Raji (cell line): Measurements from ENCODE around the gene PPM1E.

Experiments
- POLR2A ChIP-seq: IDR thresholded peaks from 2 replicates; pipeline ENCODE4 v1.6.1; 2011; ENCODE audit warnings: low read depth, low read length, control low read depth; ENCODE audit not compliant: insufficient read depth

The PPM1E gene

GRCh38 chr17:58811290-58811689 lies 55.6 kb downstream of the PPM1E start:
- TF ChIP-seq POLR2A = no peak

GRCh38 chr17:58813712-58814111 lies 58.1 kb downstream of the PPM1E start:
- no peak for TF ChIP-seq POLR2A

- no peak for TF ChIP-seq POLR2A
These were observed 63.0 kb downstream of the PPM1E start for GRCh38 chr17:58818654-58819053.

DNA sequence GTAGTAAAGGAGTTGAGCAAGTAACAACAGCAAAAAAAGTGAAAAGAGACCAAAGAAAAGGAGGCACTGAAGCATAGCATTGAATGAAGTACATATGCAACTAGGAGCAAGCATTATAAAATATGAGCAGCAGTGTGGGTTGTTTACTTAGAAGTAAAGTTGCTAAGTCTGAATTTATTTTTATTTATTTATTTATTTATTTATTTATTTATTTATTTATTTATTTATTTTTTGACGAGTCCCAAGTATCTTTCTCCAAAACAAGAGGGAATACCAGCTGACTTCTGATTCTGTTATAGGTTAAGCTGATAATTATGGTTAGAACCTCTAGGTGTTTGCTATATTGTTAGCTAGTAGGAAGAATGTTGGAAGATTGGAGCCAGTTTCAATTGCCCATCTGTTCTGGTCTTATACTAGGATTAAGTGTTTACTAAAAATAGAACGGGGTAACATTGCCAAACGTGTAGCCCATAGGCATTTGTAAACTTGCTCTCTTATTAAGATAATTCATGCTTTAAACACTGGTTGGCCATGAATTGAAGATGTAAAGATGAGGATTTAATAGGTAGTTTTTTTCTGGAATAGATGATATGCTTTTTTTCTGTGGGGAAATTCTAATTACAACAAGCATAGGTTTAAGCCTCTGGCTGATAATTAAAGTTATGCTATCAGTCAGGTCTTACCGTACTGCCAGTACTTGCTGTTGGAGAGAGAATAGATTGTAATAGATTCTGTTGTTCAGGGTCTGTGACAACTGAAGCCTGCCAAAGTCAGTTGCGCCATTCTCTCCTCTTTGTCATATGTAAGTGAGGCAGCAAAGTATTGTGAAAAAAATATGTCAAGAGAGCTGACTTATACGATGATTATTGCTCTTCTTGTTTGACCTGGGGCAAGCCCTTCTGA lies 66.7 kb downstream of the PPM1E start:
- TF ChIP-seq POLR2A = no peak

DNA sequence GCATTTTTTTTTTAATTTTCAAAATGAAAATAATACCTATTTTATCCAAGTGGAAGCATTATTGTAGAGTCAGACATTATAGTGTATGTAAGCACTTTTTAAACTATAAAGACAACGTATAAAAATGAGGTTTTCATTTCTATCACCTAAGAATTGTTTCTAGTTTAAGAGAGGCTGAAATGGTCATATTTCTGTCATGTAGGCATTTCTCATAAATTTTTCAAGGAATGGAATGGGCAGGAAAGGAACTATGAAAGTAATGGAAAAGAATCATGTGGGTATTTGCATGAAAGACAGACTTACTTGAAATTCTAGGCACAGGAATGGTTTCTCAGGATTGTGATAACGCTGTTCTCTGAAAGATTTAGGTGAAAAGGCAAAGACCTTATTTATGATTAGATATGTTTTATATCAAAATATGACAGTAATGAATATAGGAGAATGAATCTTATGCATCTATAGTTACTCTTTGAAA lies 67.4 kb downstream of the PPM1E start:
- TF ChIP-seq POLR2A = no peak

DNA sequence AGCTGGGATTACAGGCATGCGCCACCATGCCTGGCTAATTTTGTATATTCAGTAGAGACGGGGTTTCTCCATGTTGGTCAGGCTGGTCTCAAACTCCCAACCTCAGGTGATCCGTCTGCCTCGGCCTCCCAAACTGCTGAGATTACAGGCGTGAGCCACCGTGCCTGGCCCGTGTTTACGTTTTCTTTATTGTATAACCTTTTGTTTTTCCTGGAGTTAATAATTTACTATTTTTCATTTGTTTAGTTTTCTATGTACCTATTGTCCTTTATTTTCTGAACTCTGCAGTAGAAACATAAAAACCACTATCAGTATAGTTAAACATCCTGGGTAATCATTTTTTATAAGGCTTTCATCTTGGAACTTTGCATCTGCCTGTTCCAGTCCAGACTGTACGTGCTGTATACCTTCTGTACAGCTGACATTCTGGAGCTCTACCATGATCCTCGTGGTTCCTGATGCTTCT lies 73.6 kb downstream of the PPM1E start:
- no peak for TF ChIP-seq POLR2A

- TF ChIP-seq POLR2A = no peak
These were observed 76.1 kb downstream of the PPM1E start for GRCh38 chr17:58831780-58832179.

GRCh38 chr17:58832514-58832913 lies 76.9 kb downstream of the PPM1E start:
- no peak for TF ChIP-seq POLR2A

DNA sequence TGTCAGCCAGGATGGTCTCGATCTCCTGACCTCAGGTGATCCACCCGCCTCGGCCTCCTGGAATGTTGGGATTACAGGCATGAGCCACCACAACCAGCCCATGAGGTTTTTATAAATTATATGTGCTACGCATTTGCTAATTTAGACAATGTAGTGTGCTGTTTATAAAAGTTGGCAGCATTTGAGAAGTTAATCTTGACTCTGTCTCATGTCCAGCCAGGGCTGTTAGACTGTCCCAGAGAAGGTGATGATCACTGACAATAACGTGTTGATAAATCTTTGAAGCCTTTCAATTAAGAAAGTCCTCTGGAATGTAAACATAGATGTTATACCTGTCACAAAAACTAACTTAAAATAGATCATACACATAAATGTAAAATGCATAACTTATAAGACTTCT lies 82.0 kb downstream of the PPM1E start:
- TF ChIP-seq POLR2A = no peak

DNA sequence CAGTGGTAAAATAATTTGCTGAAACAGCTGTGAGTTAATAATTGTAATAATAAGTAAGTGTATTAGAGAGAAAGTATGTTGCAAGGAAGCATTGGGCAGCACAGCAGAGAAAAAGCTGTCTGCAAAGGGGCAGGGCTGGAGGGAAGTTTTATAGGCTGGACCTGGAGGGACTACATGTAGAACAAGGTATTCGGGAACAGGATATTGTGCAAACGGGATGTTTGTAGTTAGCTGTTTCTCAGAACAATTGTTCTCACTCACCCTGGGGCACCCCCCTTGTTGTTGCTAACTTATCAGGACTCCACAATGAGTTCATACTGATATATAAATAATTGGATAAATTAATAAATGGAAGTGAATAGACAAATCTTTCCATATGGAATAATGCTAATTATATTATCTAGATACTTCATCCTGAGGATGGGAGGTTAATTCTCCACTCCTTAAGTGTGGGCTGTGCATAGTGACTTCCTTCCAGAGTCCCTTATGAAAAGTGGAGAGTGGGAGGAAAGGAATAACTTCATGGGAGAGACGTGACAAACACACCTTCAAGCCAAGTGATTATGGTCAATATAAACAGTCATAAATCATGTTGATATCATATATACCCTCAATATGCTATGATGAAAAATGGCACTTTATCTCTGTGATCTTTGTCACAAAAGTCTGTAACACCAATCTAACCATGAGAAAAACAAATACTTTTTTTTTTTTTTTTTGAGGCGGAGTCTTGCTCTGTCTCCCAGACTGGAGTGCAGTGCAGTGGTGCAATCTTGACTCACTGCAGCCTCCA lies 85.4 kb downstream of the PPM1E start:
- TF ChIP-seq POLR2A = no peak

DNA sequence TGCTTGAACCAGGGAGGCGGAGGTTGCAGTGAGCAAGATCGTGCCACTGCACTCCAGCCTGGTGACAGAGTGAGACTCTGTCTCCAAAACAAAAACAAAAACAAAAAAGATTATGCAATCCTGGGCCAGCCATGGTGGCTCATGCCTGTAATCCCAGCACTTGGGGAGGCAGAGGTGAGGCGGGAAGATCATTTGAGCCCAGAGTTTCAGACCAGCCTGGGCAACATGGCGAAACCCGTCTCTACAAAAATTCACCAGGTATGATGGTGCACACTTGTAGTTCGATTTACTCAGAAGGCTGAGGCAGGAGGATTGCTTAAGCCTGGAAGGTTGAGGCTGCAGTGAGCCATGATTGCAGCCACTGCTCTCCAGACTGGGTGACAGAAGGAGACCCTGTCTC lies 109.6 kb downstream of the PPM1E start:
- no peak for TF ChIP-seq POLR2A

GRCh38 chr17:58870747-58871146 lies 115.1 kb downstream of the PPM1E start:
- no peak for TF ChIP-seq POLR2A

GRCh38 chr17:58873926-58874325 lies 118.3 kb downstream of the PPM1E start:
- no peak for TF ChIP-seq POLR2A

- TF ChIP-seq POLR2A = no peak
These were observed 119.6 kb downstream of the PPM1E start for GRCh38 chr17:58875261-58875660.

- TF ChIP-seq POLR2A = no peak
These were observed 128.5 kb downstream of the PPM1E start for GRCh38 chr17:58884161-58884560.

DNA sequence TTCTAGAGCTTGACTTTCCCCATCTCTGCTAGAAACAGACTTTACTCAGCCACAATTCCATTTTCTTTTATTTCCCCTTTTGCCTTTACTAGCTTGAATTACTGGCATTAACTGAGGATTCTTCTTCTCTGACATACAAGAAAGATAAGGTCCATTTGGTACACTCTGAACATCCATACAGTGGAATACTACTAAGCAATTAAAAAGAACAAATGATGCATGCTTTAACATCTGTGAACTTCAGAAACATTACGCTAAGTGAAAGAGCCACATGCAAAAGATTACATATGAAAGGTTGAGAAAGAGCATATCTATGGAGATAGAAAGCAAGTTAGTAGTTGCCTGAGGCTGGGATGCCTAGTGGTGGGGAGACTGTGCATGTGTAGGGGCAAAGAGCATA lies 130.9 kb downstream of the PPM1E start:
- TF ChIP-seq POLR2A = no peak

DNA sequence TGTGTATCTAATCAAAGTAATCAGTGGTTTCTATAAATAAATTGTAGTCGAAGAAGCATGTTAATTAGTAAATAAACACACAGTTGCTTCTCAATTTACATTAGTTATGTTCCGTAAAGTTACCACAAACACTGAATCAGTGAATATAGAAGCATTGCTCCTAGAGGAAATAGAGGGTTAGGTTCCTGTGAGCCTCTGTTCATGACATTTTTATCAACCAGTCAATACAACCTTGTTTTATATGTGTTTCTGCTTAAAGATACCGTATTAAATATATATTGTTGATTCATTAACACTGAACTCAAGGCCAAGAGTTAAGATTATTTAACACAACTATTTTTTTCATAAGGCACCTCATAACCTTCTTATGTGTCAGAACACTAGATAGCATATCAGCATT lies 134.3 kb downstream of the PPM1E start:
- TF ChIP-seq POLR2A = no peak

DNA sequence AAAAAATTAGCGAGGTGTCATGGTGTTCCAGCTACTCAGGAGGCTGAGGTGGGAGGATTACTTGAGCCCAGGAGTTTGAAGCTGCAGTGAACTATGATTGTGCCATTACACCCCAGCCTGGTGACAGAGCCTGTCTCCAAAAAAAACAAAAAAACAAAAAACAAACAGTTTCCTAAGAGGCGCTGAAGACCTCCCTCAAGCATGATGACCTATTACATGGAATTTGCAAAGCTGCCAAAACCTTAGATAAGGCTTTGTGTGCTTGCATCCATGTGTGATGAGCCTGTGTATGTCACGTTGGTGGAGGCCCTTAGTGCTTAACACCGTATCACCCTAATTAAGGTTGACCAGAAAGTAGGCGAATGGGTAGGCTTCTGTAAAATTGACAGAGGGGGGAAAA lies 143.5 kb downstream of the PPM1E start:
- TF ChIP-seq POLR2A = no peak
